GM04504 (cell line): ENCODE measurements around the gene THEM4.
A peak's percentile ranks its signal among the peaks of the same experiment; 100 is the strongest.
"Not testable (repeated sequence)": the region's sequence is repeated elsewhere in the genome, so short reads cannot be mapped to it uniquely, and the experiment has no call there.

ENCODE experiments used
- DNase-seq: peaks from one replicate; pipeline ENCODE4 v3.0.0-alpha.2; 2012; ENCODE audit warnings: low read depth

THEM4 gene

DNA sequence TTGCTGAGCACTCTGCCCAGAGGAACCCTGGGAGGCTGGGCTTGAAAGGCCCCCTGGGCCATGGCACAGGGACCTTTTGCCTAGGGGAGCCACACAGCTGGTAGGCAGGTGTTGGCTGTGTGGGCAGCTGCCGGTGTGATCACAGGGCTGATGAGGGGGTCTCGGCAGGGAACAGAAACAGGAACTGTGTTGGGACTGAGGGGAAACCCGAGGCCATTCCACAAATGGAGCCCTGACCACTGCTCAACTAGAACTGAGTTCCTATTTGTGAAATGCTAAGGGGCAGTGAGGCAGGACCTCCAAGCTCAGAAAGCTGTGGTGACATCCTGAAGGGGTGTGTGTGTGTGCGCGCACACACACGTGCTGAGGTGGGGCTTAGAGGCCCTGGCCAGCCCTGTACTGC lies 49.4 kb downstream of the THEM4 start:
- DNase-seq = no peak

GRCh38 chr1:151858886-151859665 lies 50.2 kb downstream of the THEM4 start:
- DNase-seq = no peak

DNA sequence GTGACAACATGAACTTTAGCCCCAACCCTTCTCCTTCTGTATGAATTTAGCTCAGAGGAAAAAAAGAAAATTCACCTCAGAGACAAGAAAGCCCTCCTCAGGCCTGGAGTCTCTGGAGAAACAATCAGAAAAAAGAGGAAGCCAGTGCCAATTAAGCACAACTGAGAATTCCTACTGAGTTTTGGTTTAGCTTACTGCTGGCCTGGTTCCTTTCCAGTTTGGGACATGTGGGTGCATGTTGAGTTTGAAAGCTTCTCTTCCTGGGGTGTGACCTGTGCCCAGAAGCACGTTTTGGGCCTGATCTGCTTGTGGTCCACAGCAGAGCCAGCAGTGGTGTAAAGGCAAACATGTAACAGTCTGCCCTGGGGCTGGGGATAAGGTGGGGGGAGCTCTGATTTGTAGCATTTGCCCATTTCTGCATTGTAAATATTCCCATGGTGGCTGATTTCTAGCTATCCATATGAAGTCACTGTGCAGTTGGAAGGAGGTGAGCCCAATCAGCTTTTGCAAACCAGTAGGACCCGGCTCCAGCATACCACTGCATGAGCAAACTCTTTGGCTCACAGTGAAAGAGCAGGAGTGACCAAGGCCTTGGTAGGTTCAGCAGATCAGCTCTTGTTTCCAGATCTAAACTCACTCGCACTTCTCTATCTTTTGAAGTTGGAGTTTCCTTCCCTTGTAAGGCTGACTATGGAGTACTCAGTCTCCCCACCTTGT lies 51.1 kb downstream of the THEM4 start:
- no peak for DNase-seq

DNA sequence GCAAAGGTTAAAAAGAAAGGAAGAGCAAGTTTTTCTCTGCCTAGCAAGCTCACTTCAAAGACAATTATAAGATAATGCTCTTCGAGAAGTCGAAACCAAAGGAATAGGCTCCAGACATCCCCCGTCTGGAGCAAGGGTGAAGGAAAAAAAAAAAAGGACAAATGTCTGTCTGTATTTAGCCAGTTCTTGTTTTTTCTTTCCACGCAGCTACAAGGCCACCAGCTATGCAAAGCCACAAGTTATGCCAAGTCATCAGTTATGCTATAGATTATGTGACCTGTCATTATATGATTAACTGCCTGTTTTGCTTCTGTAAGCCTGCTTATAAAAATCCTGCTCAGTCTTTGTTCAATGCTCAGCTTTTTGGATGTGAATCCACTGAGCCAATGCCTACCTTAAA lies 53.4 kb downstream of the THEM4 start:
- DNase-seq = no peak

DNA sequence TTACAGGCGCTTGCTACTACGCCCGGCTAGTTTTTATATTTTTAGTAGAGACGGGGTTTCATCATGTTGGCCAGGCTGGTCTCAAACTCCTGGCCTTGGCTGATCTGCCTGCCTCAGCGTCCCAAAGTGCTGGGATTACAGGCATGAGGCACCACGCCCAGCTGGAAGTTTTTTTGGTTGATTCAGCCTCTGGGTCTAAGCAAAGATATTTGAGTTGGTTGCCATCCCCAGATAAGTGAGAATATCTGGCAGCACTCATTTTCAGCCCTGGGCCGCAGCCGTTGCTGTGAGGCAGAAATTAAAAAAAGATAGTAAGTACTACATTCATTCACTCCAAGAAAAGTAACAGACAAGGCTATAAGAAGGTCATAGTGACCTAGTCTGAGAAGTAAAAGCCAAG lies 53.8 kb downstream of the THEM4 start:
- not testable (repeated sequence) for DNase-seq

GRCh38 chr1:151854658-151855057 lies 54.7 kb downstream of the THEM4 start:
- DNase-seq = no peak

DNA sequence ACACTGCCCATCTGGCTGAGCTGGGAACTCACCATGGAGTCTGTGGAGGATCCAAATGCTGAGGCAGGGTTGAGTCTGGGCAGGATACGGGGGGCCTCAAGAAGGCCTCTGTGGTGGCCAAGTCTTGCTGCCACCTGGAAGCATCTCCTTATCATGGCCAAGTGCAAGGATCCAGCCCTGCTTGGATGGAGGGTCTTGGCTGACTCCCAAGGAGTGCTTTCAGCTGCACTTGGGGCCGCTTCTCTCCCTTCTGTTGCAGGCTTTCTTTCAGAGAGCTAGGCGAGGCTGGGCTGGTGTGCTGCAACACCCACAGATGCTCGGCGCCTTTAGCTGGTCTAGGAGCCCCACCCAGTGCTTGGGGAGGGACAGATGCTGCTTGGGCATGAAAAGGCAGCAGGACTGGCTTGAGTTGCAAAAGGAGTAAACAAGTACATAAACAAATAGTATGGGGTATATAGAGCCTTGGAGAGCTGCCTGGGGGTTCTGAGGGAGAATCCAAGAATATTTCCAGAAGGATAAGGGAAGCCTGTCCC lies 55.8 kb downstream of the THEM4 start, which contains the start of gene THEM5:
TSS of gene THEM5 (minus strand) at position 302 of the 533 bp plus-strand sequence. CDS start at position 155, 147 bp downstream.
- no peak for DNase-seq

DNA sequence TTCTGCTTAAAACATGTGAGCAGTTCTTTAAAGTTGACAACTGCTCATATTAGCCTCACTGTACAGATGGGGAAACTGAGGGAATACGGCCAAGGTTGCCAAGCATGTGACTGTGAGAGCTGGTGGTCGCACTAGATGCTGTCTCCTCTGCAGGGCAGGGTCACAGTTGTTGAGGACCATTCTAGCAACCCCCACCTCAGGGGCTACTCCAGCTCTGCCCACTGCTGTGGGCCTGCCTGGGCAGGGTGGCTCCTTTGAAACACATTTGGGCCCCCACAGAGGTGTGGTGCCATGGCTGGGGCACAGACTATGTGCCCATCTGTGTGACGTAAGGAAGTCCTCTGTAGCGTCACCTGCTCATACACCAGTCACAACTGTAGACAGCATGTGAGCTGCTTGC lies 56.6 kb downstream of the THEM4 start:
- DNase-seq = no peak

GRCh38 chr1:151851886-151852285 lies 57.4 kb downstream of the THEM4 start:
- no peak for DNase-seq

DNA sequence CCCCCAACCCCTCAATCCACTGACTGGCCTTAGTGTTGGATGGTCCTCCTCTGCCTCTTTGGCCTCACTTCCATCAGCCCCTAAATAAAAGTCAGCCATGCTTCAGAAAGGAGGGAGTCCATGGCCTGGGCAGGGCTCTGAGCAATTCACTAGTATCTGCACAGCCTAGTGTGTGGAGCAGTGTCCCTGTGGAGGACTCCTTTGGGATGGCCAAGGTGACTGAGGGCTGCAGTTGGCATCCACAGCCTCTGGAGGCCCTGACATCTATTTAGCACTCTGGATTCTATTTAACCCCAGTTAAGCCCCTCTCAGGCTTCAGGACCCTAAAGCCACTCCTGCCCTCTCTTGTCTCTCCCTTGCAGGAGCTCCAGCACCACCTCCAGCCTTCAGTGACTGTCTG lies 59.4 kb downstream of the THEM4 start:
- DNase-seq = no peak

- no peak for DNase-seq
Observed at GRCh38 chr1:151849126-151849525, 60.2 kb downstream of the THEM4 start.

GRCh38 chr1:151847867-151848596 lies 61.3 kb downstream of the THEM4 start:
- DNase-seq = no peak

DNA sequence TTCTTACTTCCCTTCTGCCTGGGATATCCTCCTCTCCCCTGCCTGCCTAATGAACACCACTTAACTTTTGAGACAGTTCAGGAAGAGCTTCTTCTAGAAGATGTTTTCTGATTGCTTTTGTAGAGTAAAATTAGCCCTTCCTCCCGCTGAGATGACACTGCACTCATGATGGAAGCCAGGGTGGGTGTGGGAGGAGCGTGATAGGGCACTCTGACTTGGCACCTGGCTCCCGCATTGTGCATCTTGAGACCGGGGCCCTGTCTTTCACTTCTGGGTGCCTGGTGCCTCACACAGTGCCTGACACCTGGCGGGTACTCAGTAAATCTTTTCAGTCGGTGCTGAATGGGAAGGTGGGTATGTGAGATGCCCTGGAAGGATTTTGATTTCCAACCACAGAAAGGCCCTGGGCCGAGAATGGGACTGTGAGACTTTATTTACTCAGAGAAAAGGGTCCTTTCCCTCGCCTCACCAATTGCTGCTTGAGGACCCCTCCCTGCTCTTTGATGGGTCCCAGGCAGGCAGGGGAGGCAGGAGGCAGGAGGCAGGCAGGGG lies 62.5 kb downstream of the THEM4 start:
- no peak for DNase-seq

DNA sequence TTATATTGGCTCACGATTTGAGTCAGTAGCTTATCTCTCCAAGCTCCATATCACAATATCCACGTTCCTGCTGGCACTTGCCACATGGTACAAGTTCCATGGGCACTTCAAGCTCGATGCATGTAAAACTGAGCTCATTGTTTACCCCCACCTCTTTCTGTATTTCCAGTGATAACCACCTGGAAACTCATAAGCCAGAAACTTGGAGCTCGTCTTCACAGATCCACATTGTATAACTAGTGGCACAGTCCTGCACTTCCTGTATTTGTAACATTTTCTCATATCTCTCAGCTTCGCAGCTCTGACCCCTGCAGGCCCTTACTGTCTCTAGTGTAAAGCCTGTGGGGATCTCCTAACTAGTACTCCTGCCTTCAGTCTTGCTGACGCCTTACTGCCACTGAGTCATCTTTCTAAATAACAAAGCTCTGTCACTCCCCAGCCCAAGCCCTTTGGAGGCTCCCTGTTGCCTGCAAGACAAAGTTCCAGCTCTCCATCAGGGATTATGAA lies 63.2 kb downstream of the THEM4 start:
- peak; percentile 15 for DNase-seq

GRCh38 chr1:151843398-151843797 lies 65.9 kb downstream of the THEM4 start:
- no peak for DNase-seq

DNA sequence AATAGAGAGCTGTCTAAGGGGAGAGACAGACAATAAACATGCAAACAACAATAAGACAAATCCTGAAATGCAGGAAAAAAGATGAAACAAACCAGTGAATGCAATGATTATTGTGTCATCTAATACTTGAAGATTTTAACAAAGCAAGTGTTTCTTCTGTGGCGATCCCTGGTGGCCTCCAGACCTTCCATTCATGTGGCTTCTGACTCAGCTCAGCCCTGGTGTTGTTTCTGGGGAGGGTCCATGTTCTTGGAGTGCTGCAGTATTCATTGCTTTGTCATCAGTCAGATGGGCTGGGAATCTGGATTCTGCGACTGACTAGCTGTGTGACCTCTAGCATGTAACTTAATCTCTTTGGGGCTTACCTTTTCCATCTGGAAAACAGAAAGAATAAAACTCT lies 68.2 kb downstream of the THEM4 start:
- no peak for DNase-seq

DNA sequence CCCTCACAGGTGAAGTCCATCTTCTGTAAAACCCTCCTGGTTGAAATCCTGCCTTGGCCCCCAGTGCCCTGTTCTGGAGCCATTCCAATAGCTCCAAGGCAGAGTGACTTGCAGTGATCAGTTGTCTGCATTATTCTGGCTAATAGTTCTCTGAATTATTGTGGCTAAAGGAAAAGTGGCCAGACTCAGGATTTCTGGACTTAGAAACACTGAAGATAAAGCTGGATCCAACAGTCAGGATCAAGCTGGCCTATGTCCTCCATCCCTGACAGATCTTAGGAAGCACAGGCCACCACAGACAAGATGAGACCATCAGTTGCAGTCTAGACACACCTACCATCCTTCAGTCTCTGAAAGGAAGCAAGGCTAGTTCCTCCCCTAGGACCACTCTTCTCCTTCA lies 68.9 kb downstream of the THEM4 start:
- DNase-seq = no peak

- no peak for DNase-seq
Observed at GRCh38 chr1:151839457-151840403, 69.6 kb downstream of the THEM4 start, which contains the start of gene C2CD4D. Gene C2CD4D, minus strand, starts transcription at chr1:151839820. Its CDS starts 831 bp downstream, at chr1:151838989.

DNA sequence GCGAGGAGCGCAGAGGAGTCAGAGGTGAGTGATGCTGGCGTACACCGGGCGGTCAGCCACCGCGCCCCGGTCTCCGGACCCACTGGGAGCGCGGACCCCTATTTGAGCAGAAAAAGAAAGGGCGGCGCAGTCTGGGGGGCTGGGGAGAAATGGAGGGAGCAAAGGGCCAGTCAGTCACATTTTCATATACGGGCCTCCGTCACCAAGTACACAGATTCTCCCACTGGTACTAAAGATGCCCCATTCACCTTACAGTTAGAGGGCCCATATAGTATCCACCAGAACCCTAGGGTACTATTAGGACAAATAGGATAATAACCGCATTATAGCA lies 70.3 kb downstream of the THEM4 start:
- no peak for DNase-seq

- no peak for DNase-seq
Observed at GRCh38 chr1:151838222-151839081, 70.9 kb downstream of the THEM4 start.
